ENCODE results near the gene PTGDR. TPM values are rescaled to one million over a fixed set of nuclear protein-coding genes. Genes with fewer than 3 reads are reported as not detected.

PTGDR gene
- total RNA-seq, 1 experiment from 2014 or later, result not detected

DNA sequence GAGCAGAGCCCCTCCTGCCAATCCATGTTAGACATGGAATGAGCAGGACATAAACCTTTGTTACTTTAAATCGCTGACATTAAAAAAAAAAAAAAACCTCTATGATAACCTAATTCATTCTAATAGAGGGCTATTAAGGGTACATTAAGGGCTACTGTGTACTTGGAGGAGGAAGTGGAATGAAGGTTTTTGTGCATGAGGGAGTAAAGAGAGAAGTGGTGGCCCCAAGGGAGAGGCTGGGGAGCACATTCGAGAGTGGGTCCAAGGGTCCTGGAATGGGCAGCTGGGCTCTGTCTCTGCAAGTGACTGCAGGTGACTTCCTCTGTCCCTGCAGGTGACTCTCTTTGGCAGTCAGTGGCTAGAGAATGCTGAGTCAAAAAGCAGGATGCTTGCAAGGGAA, 32.1 kb upstream of the PTGDR start:
- no peak overlapping the region for H2AFZ ChIP-seq
- H3K4me1 ChIP-seq (replicated peaks; ENCODE audit: insufficient read depth), result no peaks in the 10 kb centered on the region
- no TSS peak for BruUV-seq (replicated peaks)
- H3F3A ChIP-seq (ENCODE audit: insufficient read depth, low read depth), result no peaks in the 10 kb centered on the region
- CTCF ChIA-PET, result no interaction called here
- TF ChIP-seq, protein P1, sequence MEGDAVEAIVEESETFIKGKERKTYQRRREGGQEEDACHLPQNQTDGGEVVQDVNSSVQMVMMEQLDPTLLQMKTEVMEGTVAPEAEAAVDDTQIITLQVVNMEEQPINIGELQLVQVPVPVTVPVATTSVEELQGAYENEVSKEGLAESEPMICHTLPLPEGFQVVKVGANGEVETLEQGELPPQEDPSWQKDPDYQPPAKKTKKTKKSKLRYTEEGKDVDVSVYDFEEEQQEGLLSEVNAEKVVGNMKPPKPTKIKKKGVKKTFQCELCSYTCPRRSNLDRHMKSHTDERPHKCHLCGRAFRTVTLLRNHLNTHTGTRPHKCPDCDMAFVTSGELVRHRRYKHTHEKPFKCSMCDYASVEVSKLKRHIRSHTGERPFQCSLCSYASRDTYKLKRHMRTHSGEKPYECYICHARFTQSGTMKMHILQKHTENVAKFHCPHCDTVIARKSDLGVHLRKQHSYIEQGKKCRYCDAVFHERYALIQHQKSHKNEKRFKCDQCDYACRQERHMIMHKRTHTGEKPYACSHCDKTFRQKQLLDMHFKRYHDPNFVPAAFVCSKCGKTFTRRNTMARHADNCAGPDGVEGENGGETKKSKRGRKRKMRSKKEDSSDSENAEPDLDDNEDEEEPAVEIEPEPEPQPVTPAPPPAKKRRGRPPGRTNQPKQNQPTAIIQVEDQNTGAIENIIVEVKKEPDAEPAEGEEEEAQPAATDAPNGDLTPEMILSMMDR (conservative IDR thresholded peaks at IDR 0.05), result no peak
- TF ChIP-seq EZH2 (IDR thresholded peaks at IDR 0.05; ENCODE audit: low read depth), result no peak
- POLR2A ChIA-PET (ENCODE audit: unreplicated experiment), result no interaction called here
- H3K9me3 ChIP-seq (ENCODE audit: insufficient read depth, low read depth), result no peaks in the 10 kb centered on the region
- DNase-seq, result no peak
- no peak overlapping the region for H3K4me3 ChIP-seq
- H3K9me2 ChIP-seq (ENCODE audit: insufficient read depth), result no peaks in the 10 kb centered on the region
- no peak overlapping the region for H3K4me2 ChIP-seq
- no peaks in the 10 kb centered on the region for H3K79me2 ChIP-seq (ENCODE audit: low read depth)
- H4K20me1 ChIP-seq (ENCODE audit: insufficient read depth), result no peaks in the 10 kb centered on the region
- no peaks in the 10 kb centered on the region for H3K36me3 ChIP-seq (ENCODE audit: low read depth)
- no peak overlapping the region for H3K27ac ChIP-seq
- intact Hi-C loops (cut with micrococcal nuclease; ENCODE audit: unreplicated experiment), result no loop called here
- H3K27me3 ChIP-seq (ENCODE audit: insufficient read depth, low read depth), result no peaks in the 10 kb centered on the region

DNA sequence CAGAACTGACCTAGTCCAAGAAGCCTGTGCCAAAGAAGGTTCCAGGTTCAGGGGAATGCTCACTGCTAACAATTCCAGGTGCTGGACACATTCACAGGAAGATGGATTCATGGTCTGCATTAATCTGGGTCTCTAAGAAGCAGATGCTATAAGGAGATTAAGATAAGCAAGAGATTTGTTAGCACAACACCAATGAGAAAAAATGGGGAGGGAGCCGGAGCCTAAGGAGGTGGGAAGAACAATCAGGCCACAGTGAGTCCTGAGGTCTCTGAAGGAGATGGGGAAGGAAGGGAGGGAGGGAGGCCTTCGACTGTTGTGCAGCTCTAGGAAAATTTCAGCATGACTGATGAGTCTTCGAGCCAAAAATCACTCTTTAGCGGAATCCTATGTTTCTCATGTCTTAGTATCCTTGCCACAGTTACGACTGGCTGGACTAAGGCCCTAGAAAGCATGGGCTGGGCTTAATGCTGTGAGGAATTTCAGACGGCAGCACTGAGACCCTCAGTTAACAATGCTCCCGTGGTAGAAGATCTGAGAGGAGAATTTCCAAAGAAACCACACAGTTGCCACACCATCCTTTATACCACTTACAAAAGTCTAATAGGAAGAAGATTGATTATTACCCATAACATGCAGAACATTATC, 31.5 kb upstream of the PTGDR start:
- Histone ChIP-seq H3K4me2 (no peak overlapping the region), H3F3A (ENCODE audit: insufficient read depth, low read depth) (no peaks in the 10 kb centered on the region), H3K4me3 (no peak overlapping the region), H3K4me1 (replicated peaks; ENCODE audit: insufficient read depth) (no peaks in the 10 kb centered on the region), H3K36me3 (ENCODE audit: low read depth) (no peaks in the 10 kb centered on the region), H3K27ac (no peak overlapping the region), H3K9me2 (ENCODE audit: insufficient read depth) (no peaks in the 10 kb centered on the region), H3K9me3 (ENCODE audit: insufficient read depth, low read depth) (no peaks in the 10 kb centered on the region), H2AFZ (no peak overlapping the region), H3K27me3 (ENCODE audit: insufficient read depth, low read depth) (no peaks in the 10 kb centered on the region), H3K79me2 (ENCODE audit: low read depth) (no peaks in the 10 kb centered on the region), H4K20me1 (ENCODE audit: insufficient read depth) (no peaks in the 10 kb centered on the region)
- BruUV-seq (replicated peaks), result no TSS peak
- ChIA-PET CTCF (no interaction called here), POLR2A (ENCODE audit: unreplicated experiment) (no interaction called here)
- TF ChIP-seq, protein P1 (conservative IDR thresholded peaks at IDR 0.05), result no peak
- TF ChIP-seq EZH2 (IDR thresholded peaks at IDR 0.05; ENCODE audit: low read depth), result no peak
- intact Hi-C loops (cut with micrococcal nuclease; ENCODE audit: unreplicated experiment), result no loop called here
- no peak for DNase-seq

DNA sequence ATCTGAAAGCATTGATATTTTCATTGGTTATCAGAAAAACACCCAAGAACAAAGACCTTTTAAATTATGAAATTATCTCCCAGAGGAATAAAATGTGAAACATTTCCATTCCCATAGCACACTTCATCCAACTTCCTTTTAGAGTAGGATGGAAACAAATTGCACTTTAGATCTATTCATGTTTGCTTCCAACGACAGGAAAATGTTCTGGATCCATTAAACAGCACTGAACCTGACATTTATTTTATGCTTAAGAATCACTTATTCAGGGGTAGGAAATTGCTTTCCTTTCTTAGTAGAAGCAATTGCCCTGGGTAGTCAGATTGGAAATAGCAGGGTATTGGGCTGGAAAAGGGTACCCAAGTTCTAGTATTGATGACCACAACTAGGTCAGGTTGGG, 28.8 kb upstream of the PTGDR start:
- no peak overlapping the region for H3K4me3 ChIP-seq
- H3K9me3 ChIP-seq (ENCODE audit: insufficient read depth, low read depth), result no peaks in the 10 kb centered on the region
- TF ChIP-seq, protein P1 (conservative IDR thresholded peaks at IDR 0.05), result no peak
- TF ChIP-seq EZH2 (IDR thresholded peaks at IDR 0.05; ENCODE audit: low read depth), result no peak
- BruUV-seq (replicated peaks), result no TSS peak
- no peaks in the 10 kb centered on the region; the same call in 1 of the 2 replicates for H3K9me2 ChIP-seq (ENCODE audit: insufficient read depth)
- H3K4me1 ChIP-seq (replicated peaks; ENCODE audit: insufficient read depth), result no peaks in the 10 kb centered on the region
- no peak overlapping the region for H3K4me2 ChIP-seq
- no peak overlapping the region for H2AFZ ChIP-seq
- intact Hi-C loops (cut with micrococcal nuclease; ENCODE audit: unreplicated experiment), result no loop called here
- no peaks in the 10 kb centered on the region for H3K36me3 ChIP-seq (ENCODE audit: low read depth)
- POLR2A ChIA-PET (ENCODE audit: unreplicated experiment), result no interaction called here
- H4K20me1 ChIP-seq (ENCODE audit: insufficient read depth), result no peaks in the 10 kb centered on the region
- DNase-seq, result no peak
- CTCF ChIA-PET, result no interaction called here
- no peaks in the 10 kb centered on the region for H3F3A ChIP-seq (ENCODE audit: insufficient read depth, low read depth)
- no peak overlapping the region for H3K27ac ChIP-seq
- no peaks in the 10 kb centered on the region for H3K79me2 ChIP-seq (ENCODE audit: low read depth)
- H3K27me3 ChIP-seq (ENCODE audit: insufficient read depth, low read depth), result no peaks in the 10 kb centered on the region

All from PC-9 (cell line).